H1 (cell line): ENCODE data around the gene PDE4B. TPM values are rescaled to one million over a fixed set of nuclear protein-coding genes. Genes with fewer than 3 reads are reported as not detected.

Experiments
- CTCF ChIA-PET: fragments of 300-600 bp; sonication (Branson Sonifier 250); formaldehyde crosslinking; loops from one replicate; lab custom pipeline; 2021; ENCODE audit not compliant: partially characterized antibody; lab: Charles Lee
- POLR2A ChIA-PET: fragments of 300-600 bp; sonication (Branson Sonifier 250); formaldehyde crosslinking; loops from one replicate; lab custom pipeline; 2021; ENCODE audit warnings: inconsistent platforms; ENCODE audit not compliant: partially characterized antibody; lab: Charles Lee
- DNase-seq, 2 experiments: peaks; one replicate each; pipeline versions ENCODE4 v3.0.0 to v3.0.0-alpha.2; 2010 to 2022; ENCODE audit warnings: low spot score in 2 of 2, low read depth in 1 of 2, mixed read lengths in 1 of 2
- FAIRE-seq: peaks from 2 replicates; lab custom pipeline; 2011; peaks lifted over from hg19 to GRCh38; lab: Jason Lieb, UNC
- H2AFZ ChIP-seq: 2 replicates; pipeline ENCODE4 v1.8.1; 2012; ENCODE audit warnings: low read length, inconsistent platforms
- H2AK5ac ChIP-seq: 2 replicates; pipeline ENCODE4 v1.6.1; 2013; ENCODE audit warnings: low read depth, low read length
- H2BK120ac ChIP-seq: replicated peaks from 2 replicates; pipeline ENCODE3; 2013; ENCODE audit warnings: low read depth, low read length, inconsistent platforms
- H2BK12ac ChIP-seq: 2 replicates; pipeline ENCODE4 v1.6.1; 2013; ENCODE audit warnings: low read depth, low read length
- H2BK15ac ChIP-seq: 2 replicates; pipeline ENCODE4 v1.6.1; 2013; ENCODE audit warnings: low read length
- H2BK20ac ChIP-seq: 2 replicates; pipeline ENCODE4 v1.6.1; 2013; ENCODE audit warnings: low read length
- H2BK5ac ChIP-seq: 2 replicates; pipeline ENCODE4 v1.6.1; 2013; ENCODE audit warnings: low read depth, low read length
- H3K14ac ChIP-seq: 2 replicates; pipeline ENCODE4 v1.6.1; 2013; ENCODE audit warnings: inconsistent platforms; ENCODE audit not compliant: insufficient read length
- H3K18ac ChIP-seq: 2 replicates; pipeline ENCODE4 v1.6.1; 2013; ENCODE audit warnings: low read length; ENCODE audit errors: extremely low read depth
- H3K23ac ChIP-seq: 2 replicates; pipeline ENCODE4 v1.6.1; 2013; ENCODE audit warnings: inconsistent platforms; ENCODE audit not compliant: insufficient read length
- H3K23me2 ChIP-seq: 2 replicates; pipeline ENCODE4 v1.6.1; 2013; ENCODE audit warnings: low read depth, low read length
- H3K27ac ChIP-seq: 2 replicates; pipeline ENCODE4 v1.6.1; 2011; ENCODE audit warnings: low read depth, low read length, inconsistent platforms
- H3K27me3 ChIP-seq, 4 experiments: replicated peaks in 1 of 4; 1 replicate in 1 of 4; 2 replicates in 3 of 4; pipeline versions ENCODE4 v1.6.1 to v1.8.1; 2011 to 2013; ENCODE audit warnings: low read length in 3 of 4, mild to moderate bottlenecking in 3 of 4, inconsistent platforms in 2 of 4, mixed read lengths in 2 of 4, moderate library complexity in 1 of 4; ENCODE audit not compliant: control insufficient read depth in 3 of 4, insufficient read depth in 3 of 4; ENCODE audit errors: extremely low read depth in 1 of 4
- H3K36me3 ChIP-seq, 4 experiments: 2 replicates each; pipeline versions ENCODE4 v1.6.1 to v1.8.1; 2011 to 2013; ENCODE audit warnings: mild to moderate bottlenecking in 4 of 4, low read length in 3 of 4, moderate library complexity in 2 of 4, control low read depth in 1 of 4, inconsistent platforms in 1 of 4; ENCODE audit not compliant: insufficient read depth in 4 of 4, control insufficient read depth in 2 of 4
- H3K4ac ChIP-seq: replicated peaks from 2 replicates; pipeline ENCODE3; 2013; ENCODE audit warnings: low read length, low read depth, mixed read lengths, inconsistent platforms; ENCODE audit not compliant: insufficient read length
- H3K4me1 ChIP-seq, 4 experiments: replicated peaks in 1 of 4; 1 replicate in 1 of 4; 2 replicates in 3 of 4; pipeline versions ENCODE4 v1.6.1 to v1.8.1; 2011 to 2013; ENCODE audit warnings: low read length in 3 of 4, inconsistent platforms in 2 of 4, mixed read lengths in 1 of 4; ENCODE audit not compliant: insufficient read depth in 4 of 4, control insufficient read depth in 3 of 4
- H3K4me2 ChIP-seq, 2 experiments: 2 replicates each; pipeline versions ENCODE4 v1.6.1 to v1.8.1; 2011 to 2013; ENCODE audit warnings: low read depth in 2 of 2, low read length in 2 of 2, control low read depth in 1 of 2, inconsistent platforms in 1 of 2, mild to moderate bottlenecking in 1 of 2; ENCODE audit not compliant: insufficient read depth in 1 of 2
- H3K4me3 ChIP-seq, 4 experiments: fragments of 200-600, 300-600 bp in 1 of 4; sonication (generic), shearing (Covaris generic), sonication (Bioruptor Twin) in 1 of 4; 2 replicates each; pipeline versions ENCODE4 v1.5.1 to v1.8.1; 2011 to 2016; ENCODE audit warnings: low read length in 4 of 4, low read depth in 3 of 4, control low read depth in 2 of 4, inconsistent platforms in 2 of 4, mild to moderate bottlenecking in 2 of 4, mixed read lengths in 1 of 4, moderate library complexity in 1 of 4; ENCODE audit not compliant: insufficient read depth in 2 of 4; ENCODE audit errors: extremely low read depth in 1 of 4
- H3K56ac ChIP-seq: replicated peaks from 2 replicates; pipeline ENCODE3; 2013; ENCODE audit warnings: low read depth, mild to moderate bottlenecking, mixed read lengths, low read length, inconsistent platforms; ENCODE audit not compliant: insufficient read length
- H3K79me1 ChIP-seq: 2 replicates; pipeline ENCODE4 v1.6.1; 2013; ENCODE audit warnings: low read depth, low read length, control low read depth
- H3K79me2 ChIP-seq, 2 experiments: 2 replicates each; pipeline versions ENCODE4 v1.6.1 to v1.8.1; 2012 to 2013; ENCODE audit warnings: low read length in 2 of 2, mild to moderate bottlenecking in 2 of 2, inconsistent platforms in 1 of 2; ENCODE audit not compliant: insufficient read depth in 2 of 2, control insufficient read depth in 1 of 2
- H3K9ac ChIP-seq, 4 experiments: replicated peaks in 1 of 4; 1 replicate in 1 of 4; 2 replicates in 3 of 4; pipeline versions ENCODE4 v1.6.1 to v1.8.1; 2011 to 2013; ENCODE audit warnings: low read depth in 3 of 4, low read length in 3 of 4, control low read depth in 2 of 4, mild to moderate bottlenecking in 2 of 4, moderate library complexity in 2 of 4, inconsistent platforms in 1 of 4; ENCODE audit errors: extremely low read depth in 1 of 4
- H3K9me3 ChIP-seq, 2 experiments: 2 replicates each; pipeline versions ENCODE4 v1.6.1 to v1.8.1; 2012 to 2013; ENCODE audit warnings: mild to moderate bottlenecking in 2 of 2, moderate library complexity in 2 of 2, control low read depth in 1 of 2, inconsistent platforms in 1 of 2, low read depth in 1 of 2, low read length in 1 of 2, mixed read lengths in 1 of 2; ENCODE audit not compliant: insufficient read depth in 2 of 2
- H4K20me1 ChIP-seq, 2 experiments: replicated peaks in 1 of 2; 2 replicates each; pipeline versions ENCODE3 to v1.8.1; 2011 to 2013; ENCODE audit warnings: inconsistent platforms in 2 of 2, low read length in 2 of 2, mild to moderate bottlenecking in 1 of 2; ENCODE audit not compliant: insufficient read depth in 2 of 2, control insufficient read depth in 1 of 2
- H4K5ac ChIP-seq: 2 replicates; pipeline ENCODE4 v1.6.1; 2013; ENCODE audit warnings: low read length, low read depth, mixed read lengths, inconsistent platforms; ENCODE audit not compliant: insufficient read length
- H4K8ac ChIP-seq: 2 replicates; pipeline ENCODE4 v1.8.0; 2013; ENCODE audit warnings: mild to moderate bottlenecking, moderate library complexity, low read length, inconsistent platforms; ENCODE audit not compliant: insufficient read depth; ENCODE audit errors: extremely low read depth
- H4K91ac ChIP-seq: replicated peaks from 2 replicates; pipeline ENCODE3; 2013; ENCODE audit warnings: low read length, mixed read lengths, inconsistent platforms; ENCODE audit not compliant: insufficient read length
- BRCA1 ChIP-seq: IDR thresholded peaks from 2 replicates; pipeline ENCODE4 v1.6.1; 2012; ENCODE audit warnings: low read depth, low read length, improper control_type of control experiment
- CEBPB ChIP-seq: IDR thresholded peaks from 2 replicates; pipeline ENCODE4 v1.6.1; 2012; ENCODE audit warnings: low read depth, low read length
- E2F6 ChIP-seq: IDR thresholded peaks from 2 replicates; pipeline ENCODE4 v1.6.1; 2012; ENCODE audit warnings: inconsistent platforms
- EGR1 ChIP-seq: IDR thresholded peaks from 2 replicates; pipeline ENCODE4 v1.6.1; 2011; ENCODE audit warnings: low read depth, low read length, borderline replicate concordance
- HDAC2 ChIP-seq, 2 experiments: fragments of 300-600 bp in 1 of 2; sonication (generic) in 1 of 2; IDR thresholded peaks; 2 replicates each; pipeline ENCODE4 v1.6.1; 2011 to 2012; ENCODE audit warnings: low read depth in 2 of 2, low read length in 2 of 2, mild to moderate bottlenecking in 2 of 2, moderate library complexity in 2 of 2, borderline replicate concordance in 1 of 2, inconsistent platforms in 1 of 2
- JUND ChIP-seq: IDR thresholded peaks from 2 replicates; pipeline ENCODE4 v1.6.1; 2011; ENCODE audit warnings: mild to moderate bottlenecking, improper control_type of control experiment, low read length
- NRF1 ChIP-seq: IDR thresholded peaks from 2 replicates; pipeline ENCODE4 v1.6.1; 2011; ENCODE audit warnings: mild to moderate bottlenecking, low read depth, low read length, improper control_type of control experiment
- PHF8 ChIP-seq: fragments of 200-600 bp; sonication (generic); conservative IDR thresholded peaks from 2 replicates; pipeline ENCODE4 v1.7.1; 2012; ENCODE audit warnings: low read depth, mild to moderate bottlenecking, inconsistent platforms, low read length, moderate library complexity
- POU5F1 ChIP-seq: IDR thresholded peaks from 2 replicates; pipeline ENCODE4 v1.6.1; 2011; ENCODE audit warnings: low read depth, mild to moderate bottlenecking, low read length, moderate library complexity
- RBBP5 ChIP-seq: IDR thresholded peaks from 2 replicates; pipeline ENCODE4 v1.7.1; 2012; ENCODE audit warnings: low read depth, mild to moderate bottlenecking, inconsistent platforms, low read length, moderate library complexity, borderline replicate concordance
- RXRA ChIP-seq: IDR thresholded peaks from 2 replicates; pipeline ENCODE4 v1.6.1; 2011; ENCODE audit warnings: low read depth, mild to moderate bottlenecking, low read length, moderate library complexity; ENCODE audit not compliant: insufficient read depth
- SIN3A ChIP-seq, 2 experiments: IDR thresholded peaks in 1 of 2; conservative IDR thresholded peaks in 1 of 2; 2 replicates each; pipeline ENCODE4 v1.6.1; 2011 to 2012; ENCODE audit warnings: low read length in 2 of 2, improper control_type of control experiment in 1 of 2, low read depth in 1 of 2, mild to moderate bottlenecking in 1 of 2
- SIRT6 ChIP-seq: IDR thresholded peaks from one replicate; pipeline ENCODE4 v1.7.1; 2012; ENCODE audit warnings: low read length, inconsistent platforms
- SP1 ChIP-seq: IDR thresholded peaks from 2 replicates; pipeline ENCODE4 v1.6.1; 2011; ENCODE audit warnings: low read depth, low read length
- YY1 ChIP-seq: IDR thresholded peaks from 2 replicates; pipeline ENCODE4 v1.6.1; 2011; ENCODE audit warnings: low read depth, mild to moderate bottlenecking, low read length
- WGBS, 2 experiments: shearing (Covaris generic) in 1 of 2; methylation state at CpG; one replicate each; pipeline versions ENCODE4 v1.1.6 to v1.1.7; 2013 to 2015; ENCODE audit warnings: low lambda C conversion rate in 2 of 2, mixed read lengths in 2 of 2, inconsistent platforms in 1 of 2, low coverage in 1 of 2, missing lambda C conversion rate in 1 of 2; ENCODE audit not compliant: insufficient replicate concordance in 2 of 2, insufficient coverage in 1 of 2, insufficient read length in 1 of 2; ENCODE audit errors: extremely low coverage in 1 of 2, missing lambda C conversion rate in 1 of 2; 5-methylcytosine and 5-hydroxymethylcytosine counted together
- polyA plus RNA-seq, 7 experiments: library from polyadenylated mRNA; depleted of rRNA in 3 of 7; stranded (reverse) in 5 of 7; unstranded in 2 of 7; fragments of >200 nt in 5 of 7; fragments of 200-250 nt in 2 of 7; gene quantifications; 1 replicate in 5 of 7; 2 replicates in 1 of 7; 4 replicates in 1 of 7; pipeline versions ENCODE4 v1.2.1 to v1.2.3, GENCODE V29; 2011 to 2013; ENCODE audit warnings: missing spikeins in 2 of 7, mixed read lengths in 2 of 7
- total RNA-seq: library from RNA; stranded (reverse); fragmentation: NEBNext Ultra II Directional; extraction: Animal tissue kit (Norgen Biotek cat#: 25700); gene quantifications from 2 replicates; pipeline ENCODE4 v1.2.1, GENCODE V29; 2021

PDE4B gene
- total and polyA plus RNA-seq, 2 of the 8 experiments (the other 6 are each of a cell fraction or from before 2014, with no cell fraction given): 5.0 to 15.1 TPM

GRCh38 chr1:65751961-65752360 lies 40.7 kb upstream of the PDE4B start:
- no peaks in the 10 kb centered on the region for H3K9me3 ChIP-seq
- no peak overlapping the region for H2BK20ac ChIP-seq
- DNase-seq (no peak), FAIRE-seq (no peak)
- H3K79me1 ChIP-seq: no peaks in the 10 kb centered on the region
- no peak overlapping the region for H2BK120ac ChIP-seq
- no peak overlapping the region for H3K4me3 ChIP-seq
- no peaks in the 10 kb centered on the region for H3K36me3 ChIP-seq
- no peak overlapping the region for H2BK12ac ChIP-seq
- no peak overlapping the region for H3K9ac ChIP-seq
- H3K27ac ChIP-seq: no peak overlapping the region
- no peak overlapping the region for H2AFZ ChIP-seq
- no peak overlapping the region for H3K56ac ChIP-seq
- no peak overlapping the region for H3K18ac ChIP-seq
- H4K91ac ChIP-seq: no peak overlapping the region
- no peak overlapping the region for H2AK5ac ChIP-seq
- ChIA-PET CTCF (no interaction called here), POLR2A (no interaction called here)
- no peak overlapping the region for H2BK15ac ChIP-seq
- no peaks in the 10 kb centered on the region for H3K23me2 ChIP-seq
- no peak overlapping the region for H3K4me2 ChIP-seq
- H3K4ac ChIP-seq: no peak overlapping the region
- H4K5ac ChIP-seq: no peak overlapping the region
- H3K23ac ChIP-seq: no peak overlapping the region
- no peaks in the 10 kb centered on the region for H4K20me1 ChIP-seq
- no peak overlapping the region for H2BK5ac ChIP-seq
- 78% methylated on average over 3 of the region's 3 CpGs; no CpG with 5 or more reads in 1 of the 2 experiments for WGBS, 2 experiments
- H3K14ac ChIP-seq: no peak overlapping the region
- no peak overlapping the region for H4K8ac ChIP-seq
- no peaks in the 10 kb centered on the region for H3K27me3 ChIP-seq
- no peaks in the 10 kb centered on the region for H3K79me2 ChIP-seq
- H3K4me1 ChIP-seq: no peaks in the 10 kb centered on the region
- TF ChIP-seq EGR1 (no peak), NRF1 (no peak), RBBP5 (no peak), PHF8 (no peak), POU5F1 (no peak), BRCA1 (no peak), CEBPB (no peak), SP1 (no peak), RXRA (no peak), SIRT6 (no peak), SIN3A (conservative IDR thresholded peaks at IDR 0.05 in 1 of 2, IDR thresholded peaks at IDR 0.05 in 1 of 2; ENCODE audit: low read depth in 1 of 2, low read length in 2 of 2) (no peak), E2F6 (no peak), YY1 (no peak), JUND (no peak), HDAC2 (IDR thresholded peaks at IDR 0.05; ENCODE audit: borderline replicate concordance in 1 of 2, low read depth in 2 of 2, low read length in 2 of 2) (no peak)
